ENCODE results near the gene SPATA1. TPM values are rescaled to one million over a fixed set of nuclear protein-coding genes. Genes with fewer than 3 reads are reported as not detected.

SPATA1 gene
- total RNA-seq, 1 donor from 2014 or later, result 1.5 TPM

- H3K27ac Mint-ChIP-seq (ENCODE audit: unreplicated experiment), result no peak overlapping the region
- no peak overlapping the region for H3K4me3 Mint-ChIP-seq
- H3K36me3 Mint-ChIP-seq (ENCODE audit: low read depth), result peaks cover 24% of the 10 kb centered on the region
- DNase-seq (ENCODE audit: low read depth, low spot score), result no peak
- TF ChIP-seq CTCF (conservative IDR thresholded peaks at IDR 0.05), result no peak
- peaks cover 22% of the 10 kb centered on the region for H3K9me3 Mint-ChIP-seq
- H3K27me3 Mint-ChIP-seq (ENCODE audit: low read depth), result no peaks in the 10 kb centered on the region
- H3K4me1 Mint-ChIP-seq, result no peaks in the 10 kb centered on the region
Measured at GRCh38 chr1:84605157-84605556, 99.0 kb downstream of the SPATA1 start.

- peaks cover 22% of the 10 kb centered on the region for H3K9me3 Mint-ChIP-seq
- no peak overlapping the region for H3K4me3 Mint-ChIP-seq
- peaks cover 7% of the 10 kb centered on the region for H3K4me1 Mint-ChIP-seq
- H3K27me3 Mint-ChIP-seq (ENCODE audit: low read depth), result no peaks in the 10 kb centered on the region
- no peak for TF ChIP-seq CTCF (conservative IDR thresholded peaks at IDR 0.05)
- H3K36me3 Mint-ChIP-seq (ENCODE audit: low read depth), result peaks cover 30% of the 10 kb centered on the region
- no peak for DNase-seq (ENCODE audit: low read depth, low spot score)
- no peak overlapping the region for H3K27ac Mint-ChIP-seq (ENCODE audit: unreplicated experiment)
Measured at GRCh38 chr1:84606977-84607376, 100.8 kb downstream of the SPATA1 start.

GRCh38 chr1:84611091-84611490 lies 104.9 kb downstream of the SPATA1 start:
- Mint-ChIP-seq H3K9me3 (peaks cover 18% of the 10 kb centered on the region), H3K27me3 (ENCODE audit: low read depth) (no peaks in the 10 kb centered on the region), H3K36me3 (ENCODE audit: low read depth) (peaks cover 24% of the 10 kb centered on the region), H3K27ac (ENCODE audit: unreplicated experiment) (no peak overlapping the region), H3K4me3 (no peak overlapping the region), H3K4me1 (peaks cover 8% of the 10 kb centered on the region)
- DNase-seq (ENCODE audit: low read depth, low spot score), result no peak
- TF ChIP-seq CTCF (conservative IDR thresholded peaks at IDR 0.05), result no peak

GRCh38 chr1:84611796-84612195 lies 105.6 kb downstream of the SPATA1 start:
- Mint-ChIP-seq H3K27me3 (ENCODE audit: low read depth) (no peaks in the 10 kb centered on the region), H3K27ac (ENCODE audit: unreplicated experiment) (peak overlapping the region; percentile 25), H3K9me3 (peaks cover 14% of the 10 kb centered on the region), H3K36me3 (ENCODE audit: low read depth) (peaks cover 20% of the 10 kb centered on the region), H3K4me1 (peaks cover 8% of the 10 kb centered on the region), H3K4me3 (no peak overlapping the region)
- DNase-seq (ENCODE audit: low read depth, low spot score), result no peak
- no peak for TF ChIP-seq CTCF (conservative IDR thresholded peaks at IDR 0.05)

- no peak for TF ChIP-seq CTCF (conservative IDR thresholded peaks at IDR 0.05)
- no peak overlapping the region for H3K27ac Mint-ChIP-seq (ENCODE audit: unreplicated experiment)
- H3K27me3 Mint-ChIP-seq (ENCODE audit: low read depth), result no peaks in the 10 kb centered on the region
- H3K9me3 Mint-ChIP-seq, result peaks cover 14% of the 10 kb centered on the region
- H3K4me1 Mint-ChIP-seq, result peaks cover 8% of the 10 kb centered on the region
- H3K36me3 Mint-ChIP-seq (ENCODE audit: low read depth), result peaks cover 20% of the 10 kb centered on the region
- no peak for DNase-seq (ENCODE audit: low read depth, low spot score)
- H3K4me3 Mint-ChIP-seq, result no peak overlapping the region
Measured at GRCh38 chr1:84613026-84613425, 106.8 kb downstream of the SPATA1 start.

- Mint-ChIP-seq H3K9me3 (peaks cover 14% of the 10 kb centered on the region), H3K4me1 (peaks cover 8% of the 10 kb centered on the region), H3K4me3 (no peak overlapping the region), H3K36me3 (ENCODE audit: low read depth) (peaks cover 20% of the 10 kb centered on the region), H3K27ac (ENCODE audit: unreplicated experiment) (no peak overlapping the region), H3K27me3 (ENCODE audit: low read depth) (no peaks in the 10 kb centered on the region)
- no peak for TF ChIP-seq CTCF (conservative IDR thresholded peaks at IDR 0.05)
- DNase-seq (ENCODE audit: low read depth, low spot score), result no peak
Measured at GRCh38 chr1:84613887-84614286, 107.7 kb downstream of the SPATA1 start.
